GM12878 (cell line): ENCODE data around the gene ADAT3. TPM values are rescaled to one million over a fixed set of nuclear protein-coding genes. Genes with fewer than 3 reads are reported as not detected.

Experiments used
- ATF2 ChIP-seq: IDR thresholded peaks from 2 replicates; pipeline ENCODE4 v1.6.1; 2012; ENCODE audit warnings: low read length, inconsistent platforms
- BACH1 ChIP-seq: fragments of 450-650 bp; IDR thresholded peaks from 2 replicates; pipeline ENCODE4 v1.6.1; 2017; ENCODE audit warnings: mild to moderate bottlenecking, borderline replicate concordance
- CREM ChIP-seq: IDR thresholded peaks from 2 replicates; pipeline ENCODE4 v1.6.1; 2014; ENCODE audit warnings: antibody characterized with exemption, low read depth
- IKZF2 ChIP-seq, 2 experiments: fragments of 450-650 bp; IDR thresholded peaks; 2 replicates each; pipeline ENCODE4 v1.6.1; 2017; ENCODE audit warnings: mild to moderate bottlenecking in 2 of 2, moderate library complexity in 2 of 2
- KAT2A ChIP-seq: conservative IDR thresholded peaks from 2 replicates; pipeline ENCODE4 v1.6.1; 2011; ENCODE audit warnings: low read depth, low read length; ENCODE audit not compliant: control insufficient read depth
- ZBTB11 ChIP-seq: fragments of 450-650 bp; formaldehyde crosslinking; IDR thresholded peaks from 2 replicates; pipeline ENCODE4 v1.5.0; 2022; ENCODE audit warnings: mild to moderate bottlenecking, missing genetic modification characterization
- ZBTB40 ChIP-seq: fragments of 450-650 bp; IDR thresholded peaks from 2 replicates; pipeline ENCODE4 v1.6.1; 2016; ENCODE audit warnings: mild to moderate bottlenecking, moderate library complexity, borderline replicate concordance
- polyA plus RNA-seq, 11 experiments: library from polyadenylated mRNA; depleted of rRNA in 4 of 11; unstranded in 6 of 11; stranded (reverse) in 5 of 11; fragments of >200 nt; fragmentation: Nextera tagmentation in 4 of 11; fragmentation: Illumina TruSeq in 1 of 11; extraction: Ambion mirVana in 4 of 11; extraction: Trizol in 1 of 11; gene quantifications; 1 replicate in 1 of 11; 2 replicates in 10 of 11; pipeline versions ENCODE4 v1.2.1 to v1.2.3, GENCODE V29; 2011 to 2016; ENCODE audit warnings: inconsistent platforms in 2 of 11, missing spikeins in 2 of 11, low read depth in 1 of 11
- total RNA-seq, 4 experiments: library from RNA; depleted of rRNA in 3 of 4; stranded (reverse); fragments of >200 nt in 3 of 4; fragmentation: Illumina TruSeq in 1 of 4; extraction: Trizol in 1 of 4; gene quantifications; 2 replicates each; pipeline versions ENCODE4 v1.2.1 to v1.2.3, GENCODE V29; 2013 to 2021

Gene ADAT3
- total and polyA plus RNA-seq, 10 of the 15 experiments (the other 5 are each of a cell fraction or from before 2014, with no cell fraction given) = 0.27 to 11.8 (median 7.7) TPM; not detected in 3

- TF ChIP-seq ATF2 (no peak), ZBTB11 (CRISPR knock-in tag) (no peak), IKZF2 (IDR thresholded peaks at IDR 0.05) (no peak), ZBTB40 (no peak), BACH1 (no peak), CREM (no peak), KAT2A (no peak)
Measured at GRCh38 chr19:1953037-1953436, 47.8 kb downstream of the ADAT3 start (continued).
